Liver (tissue), 9 donors: ENCODE data around the gene SNCAIP. TPM values are rescaled to one million over a fixed set of nuclear protein-coding genes. Genes with fewer than 3 reads are reported as not detected.

Experiments used
- DNase-seq: peaks from one replicate; pipeline ENCODE4 v3.0.0-alpha.2; 2017; ENCODE audit warnings: low spot score
- H3K27ac ChIP-seq, 2 donors: one replicate each; pipeline ENCODE4 v1.7.0; 2013; ENCODE audit warnings: inconsistent platforms in 2 of 2, low read length in 2 of 2, control low read depth in 1 of 2, low read depth in 1 of 2, mild to moderate bottlenecking in 1 of 2
- H3K27me3 ChIP-seq, 4 donors: one replicate each; pipeline versions ENCODE4 v1.6.1 to v1.7.0; 2013; ENCODE audit warnings: low read length in 3 of 4, inconsistent platforms in 1 of 4, mild to moderate bottlenecking in 1 of 4, moderate library complexity in 1 of 4; ENCODE audit not compliant: control insufficient read depth in 4 of 4, insufficient read depth in 4 of 4
- H3K36me3 ChIP-seq, 4 donors: one replicate each; pipeline versions ENCODE4 v1.6.1 to v1.7.0; 2013; ENCODE audit warnings: low read length in 3 of 4, mild to moderate bottlenecking in 3 of 4, low read depth in 1 of 4, moderate library complexity in 1 of 4; ENCODE audit not compliant: control insufficient read depth in 4 of 4, insufficient read depth in 3 of 4
- H3K4me1 ChIP-seq, 4 donors: one replicate each; pipeline versions ENCODE4 v1.6.1 to v1.7.0; 2013; ENCODE audit warnings: low read length in 3 of 4, mild to moderate bottlenecking in 3 of 4, moderate library complexity in 1 of 4; ENCODE audit not compliant: control insufficient read depth in 4 of 4, insufficient read depth in 4 of 4
- H3K4me3 ChIP-seq, 3 donors: one replicate each; pipeline versions ENCODE4 v1.6.1 to v1.7.0; 2013; ENCODE audit warnings: low read length in 3 of 3, control low read depth in 1 of 3, low read depth in 1 of 3, mild to moderate bottlenecking in 1 of 3
- H3K9ac ChIP-seq, 2 donors: one replicate each; pipeline ENCODE4 v1.7.0; 2013; ENCODE audit warnings: low read length in 2 of 2, mild to moderate bottlenecking in 2 of 2, moderate library complexity in 2 of 2, control low read depth in 1 of 2, low read depth in 1 of 2
- H3K9me3 ChIP-seq, 4 donors: one replicate each; pipeline versions ENCODE4 v1.6.1 to v1.7.0; 2013; ENCODE audit warnings: low read length in 3 of 4; ENCODE audit not compliant: control insufficient read depth in 4 of 4
- ATF3 ChIP-seq: IDR thresholded peaks from 2 replicates; pipeline ENCODE4 v1.6.1; 2016; ENCODE audit warnings: antibody characterized with exemption
- CTCF ChIP-seq: fragments of 150-350 bp; IDR thresholded peaks from 2 replicates; pipeline ENCODE4 v1.5.1; 2017; ENCODE audit warnings: improper control_type of control experiment, low read depth, low read length; ENCODE audit not compliant: missing input control
- EGR1 ChIP-seq, 2 donors: IDR thresholded peaks; 2 replicates each; pipeline ENCODE4 v1.6.1; 2016 to 2018; ENCODE audit warnings: antibody characterized with exemption in 2 of 2, low read depth in 2 of 2
- FOXA2 ChIP-seq: IDR thresholded peaks from 2 replicates; pipeline ENCODE4 v1.6.1; 2016; ENCODE audit warnings: antibody characterized with exemption
- GABPA ChIP-seq, 2 donors: IDR thresholded peaks in 1 of 2; conservative IDR thresholded peaks in 1 of 2; 2 replicates each; pipeline ENCODE4 v1.6.1; 2016; ENCODE audit warnings: antibody characterized with exemption in 2 of 2, mild to moderate bottlenecking in 1 of 2, moderate library complexity in 1 of 2
- HNF4A ChIP-seq, 2 donors: conservative IDR thresholded peaks; 2 replicates each; pipeline ENCODE4 v1.6.1; 2016; ENCODE audit warnings: antibody characterized with exemption in 2 of 2, mild to moderate bottlenecking in 2 of 2
- HNF4G ChIP-seq: IDR thresholded peaks from 2 replicates; pipeline ENCODE4 v1.6.1; 2016; ENCODE audit warnings: antibody characterized with exemption
- JUND ChIP-seq, 2 donors: IDR thresholded peaks; 2 replicates each; pipeline ENCODE4 v1.6.1; 2016; ENCODE audit warnings: antibody characterized with exemption in 2 of 2
- MAX ChIP-seq: IDR thresholded peaks from 2 replicates; pipeline ENCODE4 v1.6.1; 2016; ENCODE audit warnings: antibody characterized with exemption
- NR2F2 ChIP-seq: IDR thresholded peaks from 2 replicates; pipeline ENCODE4 v1.6.1; 2016; ENCODE audit warnings: antibody characterized with exemption
- RAD21 ChIP-seq, 2 donors: IDR thresholded peaks; 2 replicates each; pipeline ENCODE4 v1.6.1; 2016; ENCODE audit warnings: antibody characterized with exemption in 2 of 2, mild to moderate bottlenecking in 2 of 2
- REST ChIP-seq: IDR thresholded peaks from 2 replicates; pipeline ENCODE4 v1.6.1; 2016; ENCODE audit warnings: antibody characterized with exemption, mild to moderate bottlenecking
- RXRA ChIP-seq, 2 donors: IDR thresholded peaks; 2 replicates each; pipeline ENCODE4 v1.6.1; 2017 to 2018; ENCODE audit warnings: antibody characterized with exemption in 2 of 2, mild to moderate bottlenecking in 1 of 2
- SP1 ChIP-seq: IDR thresholded peaks from 2 replicates; pipeline ENCODE4 v1.6.1; 2018; ENCODE audit warnings: antibody characterized with exemption, mild to moderate bottlenecking
- YY1 ChIP-seq: IDR thresholded peaks from 2 replicates; pipeline ENCODE4 v1.6.1; 2016; ENCODE audit warnings: antibody characterized with exemption, mild to moderate bottlenecking
- ZBTB33 ChIP-seq: IDR thresholded peaks from 2 replicates; pipeline ENCODE4 v1.6.1; 2016; ENCODE audit warnings: antibody characterized with exemption
- WGBS: extraction: QIAGEN DNeasy Blood & Tissue Kit; methylation state at CpG from one replicate; pipeline ENCODE4 v1.1.7; 2013; 5-methylcytosine and 5-hydroxymethylcytosine counted together
- polyA plus RNA-seq, 2 donors: library from polyadenylated mRNA; stranded (reverse) in 1 of 2; unstranded in 1 of 2; fragments of 200-250 nt in 1 of 2; fragments of >200 nt in 1 of 2; fragmentation: Nextera tagmentation in 1 of 2; extraction: Ambion mirVana in 1 of 2; gene quantifications; one replicate each; pipeline versions ENCODE4 v1.2.1 to v1.2.3, GENCODE V29; 2013 to 2015
- total RNA-seq, 2 donors: library from RNA; depleted of rRNA; stranded (reverse); fragments of >200 nt; gene quantifications; one replicate each; pipeline ENCODE4 v1.2.3, GENCODE V29; 2014
- donor health status: healthy.
- donor health status: healthy.
- donor health status: healthy.
- donor health status: healthy.
- donor health status: healthy.

SNCAIP gene
- total and polyA plus RNA-seq, 4 donors = 0.17 to 2.1 (median 0.74) TPM

GRCh38 chr5:122315521-122315920 lies 3.5 kb downstream of the SNCAIP start:
- Histone ChIP-seq H3K4me3 (no peak overlapping the region), H3K4me1 (peaks cover 3 to 16% (median 13%) of the 10 kb centered on the region in 4 donors), H3K27me3 (peaks cover 0 to 8% (median 3%) of the 10 kb centered on the region in 4 donors), H3K27ac (no peak overlapping the region), H3K36me3 (no peaks in the 10 kb centered on the region), H3K9me3 (no peaks in the 10 kb centered on the region), H3K9ac (no peak overlapping the region)
- no peak for DNase-seq
- TF ChIP-seq CTCF = no peak
- no peak for TF ChIP-seq MAX
- TF ChIP-seq JUND (IDR thresholded peaks at IDR 0.05) = no peak
- TF ChIP-seq RXRA (IDR thresholded peaks at IDR 0.05) = no peak
- no peak for TF ChIP-seq REST
- no peak for TF ChIP-seq ZBTB33
- no peak for TF ChIP-seq ATF3
- TF ChIP-seq SP1 = no peak
- no peak for TF ChIP-seq HNF4A (conservative IDR thresholded peaks at IDR 0.05)
- no peak for TF ChIP-seq FOXA2
- TF ChIP-seq HNF4G = no peak
- no peak for TF ChIP-seq YY1
- no peak for TF ChIP-seq NR2F2
- WGBS = 65% methylated on average over 1 of the region's 1 CpG

- no peak for DNase-seq
- H3K27me3 ChIP-seq = peaks cover 0 to 8% (median 3%) of the 10 kb centered on the region in 4 donors
- H3K4me1 ChIP-seq = peaks cover 3 to 16% (median 12%) of the 10 kb centered on the region in 4 donors
- H3K4me3 ChIP-seq = no peak overlapping the region
- H3K9me3 ChIP-seq = no peaks in the 10 kb centered on the region
- WGBS = 73% methylated on average over 8 of the region's 8 CpGs
- no peak overlapping the region for H3K9ac ChIP-seq
- TF ChIP-seq JUND (IDR thresholded peaks at IDR 0.05) (no peak), NR2F2 (no peak), YY1 (no peak), SP1 (no peak), RAD21 (IDR thresholded peaks at IDR 0.05) (no peak), REST (no peak), EGR1 (IDR thresholded peaks at IDR 0.05; ENCODE audit: low read depth in 2 of 2) (no peak), ATF3 (no peak), GABPA (IDR thresholded peaks at IDR 0.05 in 1 of 2, conservative IDR thresholded peaks at IDR 0.05 in 1 of 2) (no peak)
- H3K36me3 ChIP-seq = no peaks in the 10 kb centered on the region
- H3K27ac ChIP-seq = no peak overlapping the region
Measured at GRCh38 chr5:122316656-122317055, 4.6 kb downstream of the SNCAIP start.
